Trophoblast cell (in vitro differentiated cells and primary cell): Measurements from ENCODE around the gene FIZ1.
A peak's percentile ranks its signal among the peaks of the same experiment; 100 is the strongest.

Experiments used
- DNase-seq, 2 donors: peaks; one replicate each; pipeline ENCODE4 v3.0.0-alpha.2; 2016
- H2AFZ ChIP-seq: 2 replicates; pipeline ENCODE4 v1.6.1; 2013; ENCODE audit warnings: low read length, moderate library complexity, mild to moderate bottlenecking; ENCODE audit not compliant: insufficient read depth, poor library complexity
- H2AK5ac ChIP-seq: 2 replicates; pipeline ENCODE4 v1.6.1; 2013; ENCODE audit warnings: mild to moderate bottlenecking, low read length
- H2BK120ac ChIP-seq: 2 replicates; pipeline ENCODE4 v1.6.1; 2013; ENCODE audit warnings: low read length, mild to moderate bottlenecking, moderate library complexity; ENCODE audit not compliant: insufficient read depth, poor library complexity
- H2BK12ac ChIP-seq: 2 replicates; pipeline ENCODE4 v1.6.1; 2013; ENCODE audit warnings: mild to moderate bottlenecking, low read length, moderate library complexity
- H2BK5ac ChIP-seq: 2 replicates; pipeline ENCODE4 v1.6.1; 2013; ENCODE audit warnings: low read length, low read depth, moderate library complexity, mild to moderate bottlenecking; ENCODE audit not compliant: poor library complexity
- H3K14ac ChIP-seq: 2 replicates; pipeline ENCODE4 v1.6.1; 2013; ENCODE audit warnings: mild to moderate bottlenecking, low read length
- H3K18ac ChIP-seq: 2 replicates; pipeline ENCODE4 v1.6.1; 2013; ENCODE audit warnings: mild to moderate bottlenecking, low read length
- H3K23ac ChIP-seq: 2 replicates; pipeline ENCODE4 v1.6.1; 2013; ENCODE audit warnings: low read length
- H3K27ac ChIP-seq: 2 replicates; pipeline ENCODE4 v1.5.1; 2013; ENCODE audit warnings: low read depth, mild to moderate bottlenecking, inconsistent platforms, low read length, moderate library complexity
- H3K27me3 ChIP-seq: 2 replicates; pipeline ENCODE4 v1.6.1; 2013; ENCODE audit warnings: inconsistent platforms, mild to moderate bottlenecking, low read length, moderate library complexity; ENCODE audit not compliant: insufficient read depth
- H3K36me3 ChIP-seq, 2 experiments: 1 replicate in 1 of 2; 2 replicates in 1 of 2; pipeline ENCODE4 v1.6.1; 2013; ENCODE audit warnings: low read length in 2 of 2, mild to moderate bottlenecking in 2 of 2, moderate library complexity in 1 of 2; ENCODE audit not compliant: insufficient read depth in 2 of 2, control insufficient read depth in 1 of 2
- H3K4ac ChIP-seq: 2 replicates; pipeline ENCODE4 v1.6.1; 2013; ENCODE audit warnings: low read depth, mild to moderate bottlenecking, low read length, moderate library complexity
- H3K4me1 ChIP-seq, 2 experiments: 1 replicate in 1 of 2; 2 replicates in 1 of 2; pipeline ENCODE4 v1.6.1; 2013; ENCODE audit warnings: low read length in 2 of 2, mild to moderate bottlenecking in 2 of 2, moderate library complexity in 1 of 2; ENCODE audit not compliant: insufficient read depth in 2 of 2, control insufficient read depth in 1 of 2
- H3K4me2 ChIP-seq: 2 replicates; pipeline ENCODE4 v1.6.1; 2013; ENCODE audit warnings: inconsistent platforms, mild to moderate bottlenecking, low read length, moderate library complexity
- H3K4me3 ChIP-seq: 2 replicates; pipeline ENCODE4 v1.5.1; 2013; ENCODE audit warnings: mild to moderate bottlenecking, low read depth, low read length, inconsistent platforms
- H3K79me1 ChIP-seq: one replicate; pipeline ENCODE4 v1.6.1; 2013; ENCODE audit warnings: low read length
- H3K79me2 ChIP-seq: 2 replicates; pipeline ENCODE4 v1.6.1; 2013; ENCODE audit warnings: low read length, mild to moderate bottlenecking; ENCODE audit not compliant: control insufficient read depth, insufficient read depth, poor library complexity
- H3K9ac ChIP-seq: 2 replicates; pipeline ENCODE4 v1.6.1; 2013; ENCODE audit warnings: mild to moderate bottlenecking, low read length
- H3K9me3 ChIP-seq: 2 replicates; pipeline ENCODE4 v1.6.1; 2013; ENCODE audit warnings: low read depth, mild to moderate bottlenecking, control low read depth, inconsistent platforms, low read length; ENCODE audit not compliant: insufficient read depth
- H4K12ac ChIP-seq: 2 replicates; pipeline ENCODE4 v1.6.1; 2013; ENCODE audit warnings: low read depth, mild to moderate bottlenecking, low read length, moderate library complexity
- H4K8ac ChIP-seq: 2 replicates; pipeline ENCODE4 v1.6.1; 2013; ENCODE audit warnings: low read depth, mild to moderate bottlenecking, low read length, moderate library complexity
- H4K91ac ChIP-seq: one replicate; pipeline ENCODE4 v1.6.1; 2013; ENCODE audit warnings: low read depth, mild to moderate bottlenecking, low read length, moderate library complexity
- WGBS: extraction: QIAGEN DNeasy Blood & Tissue Kit; methylation state at CpG from one replicate; pipeline ENCODE4 v1.1.7; 2013; ENCODE audit warnings: missing lambda C conversion rate; ENCODE audit not compliant: insufficient read length, insufficient coverage; ENCODE audit errors: extremely low coverage; 5-methylcytosine and 5-hydroxymethylcytosine counted together

Gene FIZ1

DNA sequence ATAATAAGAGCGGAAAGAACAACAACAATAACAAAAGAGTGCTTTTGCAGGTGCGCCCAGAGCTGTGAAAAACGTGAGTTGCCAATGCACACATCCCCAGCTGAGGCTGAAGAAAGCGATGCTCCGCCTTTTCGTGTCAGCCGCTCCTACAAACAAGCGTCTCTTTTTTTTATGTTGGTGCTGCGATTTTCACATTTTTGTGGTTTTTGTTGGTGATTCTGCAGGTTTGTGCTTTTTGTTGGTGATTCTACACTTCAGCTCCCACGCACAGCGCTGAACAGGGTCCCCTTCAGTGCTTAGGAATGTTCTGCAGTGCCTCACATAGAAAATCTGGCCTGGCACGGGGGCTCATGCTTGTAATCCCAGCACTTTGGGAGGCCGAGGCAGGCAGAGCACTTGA is 46.7 kb downstream of the FIZ1 start:
- Histone ChIP-seq H3K4me3 (no peak overlapping the region), H3K4me2 (no peak overlapping the region), H4K12ac (no peak overlapping the region), H3K27ac (no peak overlapping the region), H2AFZ (no peak overlapping the region), H3K9ac (no peak overlapping the region), H3K4ac (no peak overlapping the region), H4K8ac (no peak overlapping the region), H3K27me3 (no peaks in the 10 kb centered on the region), H2BK120ac (no peak overlapping the region), H3K14ac (no peak overlapping the region), H3K79me1 (peaks cover 5% of the 10 kb centered on the region), H3K36me3 (no peaks in the 10 kb centered on the region), H4K91ac (no peak overlapping the region), H3K18ac (no peak overlapping the region), H3K9me3 (no peaks in the 10 kb centered on the region), H3K23ac (no peak overlapping the region), H3K4me1 (peaks cover 7 to 13% of the 10 kb centered on the region in 2 experiments), H2BK12ac (no peak overlapping the region), H2BK5ac (no peak overlapping the region), H3K79me2 (no peaks in the 10 kb centered on the region), H2AK5ac (no peak overlapping the region)
- no CpG with 5 or more reads among the region's 13 CpGs for WGBS
- peak; percentile 31 to 44 for DNase-seq

DNA sequence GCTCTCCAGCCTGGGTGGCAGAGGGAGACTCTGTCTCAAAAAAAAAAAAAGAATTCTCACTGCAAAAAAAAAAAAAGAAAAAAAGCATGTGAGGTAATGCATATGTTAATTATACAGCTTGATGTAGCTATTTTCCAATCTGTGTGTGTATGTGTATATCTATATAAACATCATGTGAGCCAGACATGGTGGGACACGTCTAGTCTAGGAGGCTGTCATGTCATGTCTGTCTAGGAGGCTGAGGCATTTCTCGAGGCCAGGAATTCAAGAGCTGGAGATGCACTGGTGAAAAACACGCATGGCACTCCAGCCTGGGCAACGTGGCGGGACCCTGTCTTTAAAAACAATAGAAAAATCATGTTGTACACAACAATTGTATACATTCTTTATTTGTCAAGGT is 47.1 kb downstream of the FIZ1 start:
- Histone ChIP-seq H3K27ac (no peak overlapping the region), H4K8ac (no peak overlapping the region), H2AFZ (no peak overlapping the region), H3K4ac (no peak overlapping the region), H4K91ac (no peak overlapping the region), H3K18ac (no peak overlapping the region), H2BK120ac (no peak overlapping the region), H3K36me3 (no peaks in the 10 kb centered on the region), H3K4me2 (no peak overlapping the region), H4K12ac (no peak overlapping the region), H3K27me3 (no peaks in the 10 kb centered on the region), H2AK5ac (no peak overlapping the region), H3K4me3 (no peak overlapping the region), H3K9ac (no peak overlapping the region), H3K23ac (no peak overlapping the region), H3K4me1 (peaks cover 7 to 13% of the 10 kb centered on the region in 2 experiments), H2BK5ac (no peak overlapping the region), H2BK12ac (no peak overlapping the region), H3K9me3 (no peaks in the 10 kb centered on the region), H3K14ac (no peak overlapping the region), H3K79me2 (no peaks in the 10 kb centered on the region), H3K79me1 (peaks cover 5% of the 10 kb centered on the region)
- no CpG with 5 or more reads among the region's 5 CpGs for WGBS
- no peak for DNase-seq

DNA sequence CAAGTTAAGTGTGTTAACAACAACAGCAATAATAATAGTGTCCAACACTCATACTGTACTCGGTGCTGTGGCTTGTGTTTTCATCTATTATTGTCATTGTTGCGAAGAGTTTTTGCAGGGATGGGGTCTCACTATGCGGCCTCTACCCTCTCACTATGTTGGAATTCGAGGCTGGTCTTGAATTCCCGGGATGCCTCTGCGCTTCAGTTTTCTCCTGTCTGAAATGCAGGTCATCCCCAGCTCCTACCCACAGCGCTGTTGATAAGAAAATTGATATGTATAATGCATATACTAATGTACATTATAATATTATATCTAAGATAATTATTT is 49.0 kb downstream of the FIZ1 start:
- H2BK120ac ChIP-seq, result no peak overlapping the region

DNA sequence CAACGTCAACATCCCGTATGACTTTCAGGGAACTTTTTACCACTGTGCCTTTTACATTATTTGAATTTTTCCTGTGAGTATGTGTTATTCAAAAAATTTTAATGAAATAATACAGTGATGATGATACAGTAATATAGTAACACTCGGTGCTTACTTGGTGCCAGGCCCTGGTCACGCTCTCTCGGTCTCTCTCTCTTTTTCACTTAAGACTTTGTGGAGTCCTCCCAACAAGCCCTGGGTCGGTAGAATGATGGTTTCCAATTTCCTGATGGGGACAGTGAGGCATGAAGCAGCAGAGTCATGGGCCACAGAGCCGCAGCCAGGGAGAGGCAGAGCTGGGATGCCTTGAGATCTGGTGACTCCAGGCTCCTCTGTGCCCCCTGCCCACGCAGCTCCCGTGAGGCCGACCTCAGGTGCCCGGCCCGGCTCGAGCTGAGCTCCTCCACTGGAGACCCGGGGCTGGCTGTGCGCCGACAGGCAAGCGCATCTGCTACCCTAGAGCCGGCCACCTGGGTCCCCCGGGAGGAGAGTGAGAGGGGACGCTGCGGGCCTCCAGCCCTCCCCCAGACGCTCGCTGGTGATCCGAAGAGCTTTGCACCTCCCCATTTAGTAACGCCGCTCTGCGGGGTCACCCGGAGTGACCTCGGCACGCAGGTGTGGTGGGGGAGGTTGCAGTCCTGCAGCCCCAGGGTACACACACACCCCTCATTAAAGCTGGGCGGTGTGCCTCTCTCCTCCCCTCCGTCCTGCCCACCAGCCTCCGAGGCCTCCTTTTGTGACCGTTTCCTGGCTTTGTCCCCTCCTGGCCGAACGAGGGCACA is 49.6 kb downstream of the FIZ1 start:
- peak overlapping the region; percentile 14 for H2AFZ ChIP-seq
- H2BK120ac ChIP-seq, result peak overlapping the region; percentile 60
- H3K14ac ChIP-seq, result peak overlapping the region; percentile 24
- no peaks in the 10 kb centered on the region for H3K9me3 ChIP-seq
- H3K23ac ChIP-seq, result no peak overlapping the region
- peak overlapping the region; percentile 27 for H3K4me3 ChIP-seq
- H4K12ac ChIP-seq, result peak overlapping the region; percentile 4
- no peaks in the 10 kb centered on the region for H3K27me3 ChIP-seq
- H4K91ac ChIP-seq, result peak overlapping the region; percentile 5
- no peaks in the 10 kb centered on the region for H3K36me3 ChIP-seq
- peaks cover 7 to 16% of the 10 kb centered on the region in 2 experiments for H3K4me1 ChIP-seq
- DNase-seq, result peak; percentile 22 to 68
- peak overlapping the region; percentile 18 for H3K18ac ChIP-seq
- no peak overlapping the region for H3K9ac ChIP-seq
- H3K79me2 ChIP-seq, result no peaks in the 10 kb centered on the region
- H4K8ac ChIP-seq, result peak overlapping the region; percentile 85
- H3K4me2 ChIP-seq, result peak overlapping the region; percentile 62
- H2BK5ac ChIP-seq, result peak overlapping the region; percentile 16
- peak overlapping the region; percentile 42 for H2BK12ac ChIP-seq
- H2AK5ac ChIP-seq, result no peak overlapping the region
- H3K4ac ChIP-seq, result no peak overlapping the region
- WGBS, result no CpG with 5 or more reads among the region's 36 CpGs
- no peak overlapping the region for H3K27ac ChIP-seq
- peaks cover 5% of the 10 kb centered on the region for H3K79me1 ChIP-seq

More for the DNA sequence above, 49.0 kb downstream of the FIZ1 start:
- Histone ChIP-seq H3K4me3 (no peak overlapping the region), H3K23ac (no peak overlapping the region), H3K27me3 (no peaks in the 10 kb centered on the region), H3K27ac (no peak overlapping the region), H2AFZ (peak overlapping the region; percentile 14), H3K9ac (no peak overlapping the region), H4K12ac (no peak overlapping the region), H3K79me1 (peaks cover 5% of the 10 kb centered on the region), H2AK5ac (no peak overlapping the region), H3K79me2 (no peaks in the 10 kb centered on the region), H3K4me2 (peak overlapping the region; percentile 62), H4K91ac (no peak overlapping the region), H3K36me3 (no peaks in the 10 kb centered on the region), H3K4me1 (peaks cover 7 to 16% of the 10 kb centered on the region in 2 experiments), H3K18ac (no peak overlapping the region), H3K14ac (no peak overlapping the region), H3K9me3 (no peaks in the 10 kb centered on the region), H2BK12ac (no peak overlapping the region), H2BK5ac (no peak overlapping the region), H4K8ac (no peak overlapping the region), H3K4ac (no peak overlapping the region)
- peak in 1 of 2 donors; percentile 37 for DNase-seq
- no CpG with 5 or more reads among the region's 7 CpGs for WGBS
